ENCODE data around the gene SLC6A5. TPM values are rescaled to one million over a fixed set of nuclear protein-coding genes. Genes with fewer than 3 reads are reported as not detected.

Gene SLC6A5
- total and polyA plus RNA-seq, 10 of the 15 experiments (the other 5 are each of a cell fraction or from before 2014, with no cell fraction given), result 0.01 TPM; not detected in 9

DNA sequence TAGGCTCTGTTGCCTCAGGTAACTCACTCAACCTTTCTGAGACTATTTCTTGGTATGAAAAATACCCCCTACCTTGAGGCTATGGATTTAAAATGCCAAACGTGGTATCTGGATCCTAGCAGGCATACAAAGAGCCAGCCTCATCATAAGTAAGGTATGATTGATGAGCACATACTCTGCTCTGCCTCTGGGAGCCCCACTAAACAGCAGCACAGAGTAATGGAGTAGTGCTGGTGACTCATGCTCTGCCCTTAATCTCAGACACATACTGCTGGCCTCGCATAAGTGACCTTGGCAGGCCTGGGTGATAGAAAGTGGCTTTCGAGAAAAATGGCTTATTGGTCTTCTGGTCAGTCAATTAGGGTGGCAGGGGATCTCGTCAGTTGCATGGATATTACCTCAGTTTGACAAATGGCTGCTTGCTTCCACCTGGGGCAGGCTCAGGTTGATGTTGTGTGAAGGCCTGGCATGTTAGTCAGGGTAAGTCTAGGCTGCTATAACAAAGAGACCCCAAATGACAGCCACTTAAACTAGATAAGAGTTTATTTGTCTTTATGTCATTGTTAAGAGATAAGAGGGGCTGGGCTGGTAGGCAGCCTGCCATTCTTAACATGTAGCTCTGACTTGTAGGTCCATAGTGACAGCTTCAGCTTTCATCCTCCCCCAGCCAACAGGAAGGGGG lies 15.2 kb upstream of the SLC6A5 start (continued):
- TF ChIP-seq STAT3 (IDR thresholded peaks at IDR 0.05; ENCODE audit: low read depth, low read length) (no peak), HDAC2 (IDR thresholded peaks at IDR 0.05) (no peak), BHLHE40 (IDR thresholded peaks at IDR 0.05; ENCODE audit: borderline replicate concordance in 1 of 2, low read depth in 2 of 2, low read length in 1 of 2) (no peak)

DNA sequence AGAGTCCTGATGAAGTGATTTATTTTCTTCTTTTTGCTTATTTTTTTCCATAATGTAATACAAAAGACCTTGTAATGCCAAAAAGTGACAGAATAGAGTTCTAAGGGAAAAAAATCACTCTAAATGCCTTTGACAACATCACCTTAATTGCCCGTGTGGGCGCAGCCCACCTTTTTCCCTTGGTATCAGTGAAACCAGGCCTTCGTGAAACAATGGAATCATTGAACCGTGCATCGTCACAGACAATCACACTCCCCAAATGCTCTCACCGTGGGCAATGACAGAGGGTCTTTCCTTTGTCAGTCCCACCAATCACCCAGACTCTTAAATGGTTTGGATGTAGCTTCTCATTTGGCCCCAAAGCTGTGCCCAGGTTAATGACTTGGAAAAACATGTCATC lies 9.6 kb upstream of the SLC6A5 start:
- no peak overlapping the region for H3K4me3 ChIP-seq
- ChIA-PET CTCF (interaction anchor here (0.9 kb wide), 1 partner anchor 193 kb away, joined by 3 read pairs; no protein-coding TSS in a partner anchor), RAD21 (ENCODE audit: unreplicated experiment) (no interaction called here), POLR2A (no interaction called here), SMC1A (ENCODE audit: uncharacterized antibody, unreplicated experiment) (interaction anchor here (0.7 to 0.9 kb wide), 3 partner anchors 26 to 180 kb away, joined by 3 read pairs; no protein-coding TSS in a partner anchor)
- H2AFZ ChIP-seq (ENCODE audit: control insufficient read depth, low read depth, low read length), result no peak overlapping the region
- in situ Hi-C loops (cut with MboI), result no loop called here
- H3K27me3 ChIP-seq (replicated peaks in 1 of 2; ENCODE audit: control insufficient read depth in 2 of 2, insufficient read depth in 2 of 2, low read length in 1 of 2), result peaks cover 0 to 2% of the 10 kb centered on the region in 2 experiments; a peak in 1 of 4 replicates
- DNase-seq (ENCODE audit: low read depth, low spot score) (no peak), ATAC-seq (no peak), FAIRE-seq (no peak)
- intact Hi-C loops (cut with micrococcal nuclease; ENCODE audit: unreplicated experiment), result no loop called here
- no peak overlapping the region for H3K27ac ChIP-seq (ENCODE audit: control insufficient read depth, insufficient read depth)
- 37% methylated on average over 6 of the region's 6 CpGs for WGBS (ENCODE audit: insufficient coverage, insufficient replicate concordance, low lambda C conversion rate, missing lambda C conversion rate)
- H3K36me3 ChIP-seq (ENCODE audit: control insufficient read depth in 2 of 2, insufficient read depth in 2 of 2, low read length in 1 of 2), result no peaks in the 10 kb centered on the region
- no peaks in the 10 kb centered on the region for H3K79me2 ChIP-seq (ENCODE audit: control insufficient read depth, insufficient read depth, low read length)
- no peak overlapping the region for H3K9ac ChIP-seq (ENCODE audit: control insufficient read depth, insufficient read depth, low read length)
- BruUV-seq (replicated peaks), result no TSS peak
- no peak overlapping the region for H3K4me2 ChIP-seq (ENCODE audit: control insufficient read depth, insufficient read depth)
- no peaks in the 10 kb centered on the region for H4K20me1 ChIP-seq (ENCODE audit: control insufficient read depth, insufficient read depth)
- no peaks in the 10 kb centered on the region for H3K4me1 ChIP-seq (ENCODE audit: control insufficient read depth, insufficient read depth, low read length)
- H3K9me3 ChIP-seq (replicated peaks; ENCODE audit: control insufficient read depth, insufficient read depth, low read length), result no peaks in the 10 kb centered on the region
- TF ChIP-seq YBX1 (IDR thresholded peaks at IDR 0.05) (no peak), NFYA (IDR thresholded peaks at IDR 0.05; ENCODE audit: borderline replicate concordance, low read depth, low read length) (no peak), YY1 (IDR thresholded peaks at IDR 0.05; ENCODE audit: low read depth, low read length) (no peak), CEBPB (IDR thresholded peaks at IDR 0.05; ENCODE audit: borderline replicate concordance in 1 of 2, low read depth in 2 of 2, low read length in 2 of 2) (no peak), ETV6 (conservative IDR thresholded peaks at IDR 0.05 in 1 of 2, IDR thresholded peaks at IDR 0.05 in 1 of 2; ENCODE audit: borderline replicate concordance in 1 of 2, low read depth in 1 of 2) (no peak), GABPA (IDR thresholded peaks at IDR 0.05; ENCODE audit: low read depth) (no peak), RCOR1 (conservative IDR thresholded peaks at IDR 0.05; ENCODE audit: low read depth, low read length) (no peak), CREM (IDR thresholded peaks at IDR 0.05; ENCODE audit: low read depth) (no peak), MXI1 (IDR thresholded peaks at IDR 0.05; ENCODE audit: low read depth, low read length) (no peak), ZSCAN29 (IDR thresholded peaks at IDR 0.05) (no peak)
- TF ChIP-seq, protein P1, sequence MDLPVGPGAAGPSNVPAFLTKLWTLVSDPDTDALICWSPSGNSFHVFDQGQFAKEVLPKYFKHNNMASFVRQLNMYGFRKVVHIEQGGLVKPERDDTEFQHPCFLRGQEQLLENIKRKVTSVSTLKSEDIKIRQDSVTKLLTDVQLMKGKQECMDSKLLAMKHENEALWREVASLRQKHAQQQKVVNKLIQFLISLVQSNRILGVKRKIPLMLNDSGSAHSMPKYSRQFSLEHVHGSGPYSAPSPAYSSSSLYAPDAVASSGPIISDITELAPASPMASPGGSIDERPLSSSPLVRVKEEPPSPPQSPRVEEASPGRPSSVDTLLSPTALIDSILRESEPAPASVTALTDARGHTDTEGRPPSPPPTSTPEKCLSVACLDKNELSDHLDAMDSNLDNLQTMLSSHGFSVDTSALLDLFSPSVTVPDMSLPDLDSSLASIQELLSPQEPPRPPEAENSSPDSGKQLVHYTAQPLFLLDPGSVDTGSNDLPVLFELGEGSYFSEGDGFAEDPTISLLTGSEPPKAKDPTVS (IDR thresholded peaks at IDR 0.05; ENCODE audit: low read depth, low read length), result no peak
- TF ChIP-seq, protein P2, sequence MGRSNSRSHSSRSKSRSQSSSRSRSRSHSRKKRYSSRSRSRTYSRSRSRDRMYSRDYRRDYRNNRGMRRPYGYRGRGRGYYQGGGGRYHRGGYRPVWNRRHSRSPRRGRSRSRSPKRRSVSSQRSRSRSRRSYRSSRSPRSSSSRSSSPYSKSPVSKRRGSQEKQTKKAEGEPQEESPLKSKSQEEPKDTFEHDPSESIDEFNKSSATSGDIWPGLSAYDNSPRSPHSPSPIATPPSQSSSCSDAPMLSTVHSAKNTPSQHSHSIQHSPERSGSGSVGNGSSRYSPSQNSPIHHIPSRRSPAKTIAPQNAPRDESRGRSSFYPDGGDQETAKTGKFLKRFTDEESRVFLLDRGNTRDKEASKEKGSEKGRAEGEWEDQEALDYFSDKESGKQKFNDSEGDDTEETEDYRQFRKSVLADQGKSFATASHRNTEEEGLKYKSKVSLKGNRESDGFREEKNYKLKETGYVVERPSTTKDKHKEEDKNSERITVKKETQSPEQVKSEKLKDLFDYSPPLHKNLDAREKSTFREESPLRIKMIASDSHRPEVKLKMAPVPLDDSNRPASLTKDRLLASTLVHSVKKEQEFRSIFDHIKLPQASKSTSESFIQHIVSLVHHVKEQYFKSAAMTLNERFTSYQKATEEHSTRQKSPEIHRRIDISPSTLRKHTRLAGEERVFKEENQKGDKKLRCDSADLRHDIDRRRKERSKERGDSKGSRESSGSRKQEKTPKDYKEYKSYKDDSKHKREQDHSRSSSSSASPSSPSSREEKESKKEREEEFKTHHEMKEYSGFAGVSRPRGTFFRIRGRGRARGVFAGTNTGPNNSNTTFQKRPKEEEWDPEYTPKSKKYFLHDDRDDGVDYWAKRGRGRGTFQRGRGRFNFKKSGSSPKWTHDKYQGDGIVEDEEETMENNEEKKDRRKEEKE (IDR thresholded peaks at IDR 0.05), result no peak

Measured in GM12878 (cell line).